HG02973 (cell line): ENCODE results near the gene DMD.
"Not testable (repeated sequence)": the region's sequence is repeated elsewhere in the genome, so short reads cannot be mapped to it uniquely, and the experiment has no call there.

Experiments used
- ATAC-seq: cut with Tn5 transposase; IDR thresholded peaks from one replicate; pipeline ENCODE4 v1.9.1; 2021; ENCODE audit warnings: moderate library complexity; ENCODE audit not compliant: unreplicated experiment

Gene DMD

DNA sequence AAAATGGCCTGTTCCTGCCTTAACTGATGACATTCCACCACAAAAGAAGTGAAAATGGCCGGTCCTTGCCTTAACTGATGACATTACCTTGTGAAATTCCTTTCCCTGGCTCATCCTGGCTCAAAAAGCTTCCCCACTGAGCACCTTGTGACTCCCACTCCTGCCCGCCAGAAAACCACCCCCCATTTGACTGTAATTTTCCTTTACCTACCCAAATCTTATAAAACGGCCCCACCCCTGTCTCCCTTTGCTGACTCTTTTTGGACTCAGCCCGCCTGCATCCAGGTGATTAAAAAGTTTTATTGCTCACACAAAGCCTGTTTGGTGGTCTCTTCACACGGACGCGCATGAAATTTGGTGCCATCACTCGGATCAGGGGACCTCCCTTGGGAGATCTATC is 1833.5 kb downstream of the DMD start:
- not testable (repeated sequence) for ATAC-seq

- ATAC-seq = no peak
These were observed 1834.8 kb downstream of the DMD start for GRCh38 chrX:31376408-31377022.

DNA sequence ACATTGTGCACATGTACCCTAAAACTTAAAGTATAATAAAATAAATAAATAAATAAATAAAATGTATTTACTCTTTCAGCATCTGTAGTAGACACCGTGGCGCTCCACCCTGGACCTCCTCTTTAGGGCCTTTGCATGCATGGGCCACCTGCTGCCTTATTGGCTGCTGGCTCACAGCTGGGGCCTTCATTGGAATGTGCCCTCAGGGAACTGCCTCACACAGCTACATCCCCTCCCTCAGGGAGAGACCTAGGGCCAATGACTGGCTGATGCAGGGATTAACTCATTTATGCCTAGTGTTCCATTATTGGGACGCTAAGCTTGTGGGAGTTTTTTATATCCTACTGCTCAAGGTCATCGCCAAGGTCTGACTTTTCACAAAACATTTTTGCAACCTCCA is 1836.6 kb downstream of the DMD start:
- no peak for ATAC-seq

GRCh38 chrX:31371956-31372355 is 1839.4 kb downstream of the DMD start:
- no peak for ATAC-seq

DNA sequence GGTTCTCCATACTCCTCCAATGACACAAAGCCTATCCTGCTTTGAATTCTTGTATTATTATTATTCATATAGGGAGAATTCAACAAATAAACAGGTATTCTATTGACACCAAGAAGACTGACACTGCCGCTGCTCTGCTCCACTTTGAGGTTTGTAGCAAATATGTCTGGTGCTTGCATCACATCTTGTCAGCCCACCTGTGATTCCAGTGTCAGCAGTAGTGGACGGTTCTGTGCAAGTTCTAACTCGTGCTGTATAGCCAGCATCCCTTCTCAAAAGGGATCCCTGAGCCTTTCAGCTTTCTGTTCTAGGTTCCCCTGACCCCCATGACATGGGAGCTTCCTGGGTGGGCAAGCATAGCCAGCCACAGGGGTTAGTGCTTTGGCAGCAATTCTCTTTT is 1843.5 kb downstream of the DMD start:
- no peak for ATAC-seq

GRCh38 chrX:31366041-31366440 is 1845.3 kb downstream of the DMD start:
- ATAC-seq = no peak

GRCh38 chrX:31356275-31357212 is 1854.8 kb downstream of the DMD start:
- no peak for ATAC-seq

GRCh38 chrX:31355206-31355955 is 1856.0 kb downstream of the DMD start:
- ATAC-seq = no peak

DNA sequence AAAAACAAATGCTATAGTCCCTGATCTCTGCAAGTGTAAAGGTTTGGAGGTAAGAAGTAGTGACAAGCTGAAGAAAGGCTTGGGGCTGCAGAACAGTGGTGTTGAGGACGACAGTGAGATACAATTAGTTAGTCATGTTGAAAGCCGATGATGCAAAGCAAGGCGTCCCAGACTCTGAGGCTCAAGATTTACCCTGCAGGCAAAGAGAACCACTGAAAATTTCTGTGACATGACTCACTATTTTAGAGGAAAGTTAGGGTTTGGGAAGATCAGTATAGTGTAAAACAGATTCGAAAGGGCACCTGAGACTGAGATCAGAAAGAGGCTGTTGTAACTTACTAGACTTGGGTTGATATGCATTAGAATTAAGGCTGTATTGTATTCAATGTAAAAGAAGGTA is 1858.3 kb downstream of the DMD start:
- ATAC-seq = no peak

GRCh38 chrX:31350808-31351074 is 1860.6 kb downstream of the DMD start:
- ATAC-seq = no peak

GRCh38 chrX:31349515-31349914 is 1861.8 kb downstream of the DMD start:
- no peak for ATAC-seq

DNA sequence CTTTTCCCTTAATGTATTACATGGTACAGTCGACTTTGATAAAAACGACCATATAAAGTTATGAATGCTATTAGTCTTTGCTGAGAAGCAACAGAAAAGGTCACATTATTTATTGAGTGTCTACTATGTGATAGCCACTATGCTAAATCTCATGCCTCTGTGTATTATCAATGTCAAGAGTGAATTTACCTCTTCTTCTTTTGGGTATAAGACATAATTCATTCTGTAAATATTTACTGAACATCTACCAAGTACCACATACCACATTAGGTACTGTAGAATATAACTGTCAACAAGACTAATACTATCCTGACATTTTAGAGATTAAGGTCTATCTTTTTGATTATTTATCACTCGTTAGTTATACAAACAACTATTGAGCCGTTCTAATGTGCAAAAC is 1870.8 kb downstream of the DMD start:
- no peak for ATAC-seq

DNA sequence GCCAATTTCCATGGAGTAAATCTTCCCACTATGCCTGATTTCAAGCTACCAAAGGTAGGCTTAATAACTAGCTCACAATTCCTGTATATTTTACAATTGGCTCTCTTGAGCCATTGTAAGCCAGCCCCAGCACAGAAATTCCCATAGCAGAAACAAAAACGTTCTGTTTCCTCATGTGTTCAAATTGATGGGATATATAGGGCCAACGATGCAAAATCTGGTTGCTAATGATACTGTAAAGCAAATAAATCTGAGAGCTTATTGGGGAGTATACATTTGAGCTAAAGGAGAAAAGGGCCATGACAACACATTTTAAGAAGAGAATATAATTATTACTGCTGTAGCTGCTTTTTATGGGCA is 1872.4 kb downstream of the DMD start:
- no peak for ATAC-seq

DNA sequence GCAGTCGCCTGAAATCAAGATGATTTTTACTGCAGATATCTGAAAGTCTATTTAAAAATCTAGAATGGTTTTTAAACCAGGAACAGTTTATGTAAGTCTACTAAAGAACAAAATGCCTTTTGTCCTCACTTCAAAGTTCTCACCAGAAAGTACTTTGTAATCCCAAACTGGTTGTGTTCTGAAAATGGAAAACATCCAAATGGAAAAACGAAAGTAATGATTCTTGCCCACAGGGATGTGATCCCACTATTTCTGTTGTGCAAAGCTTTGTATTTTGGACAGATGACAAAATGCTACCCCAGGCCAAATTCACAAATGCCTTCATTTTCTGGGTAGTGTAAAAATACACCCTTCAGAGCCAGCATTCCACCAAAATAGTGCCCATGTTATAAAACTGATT is 1874.0 kb downstream of the DMD start:
- no peak for ATAC-seq

DNA sequence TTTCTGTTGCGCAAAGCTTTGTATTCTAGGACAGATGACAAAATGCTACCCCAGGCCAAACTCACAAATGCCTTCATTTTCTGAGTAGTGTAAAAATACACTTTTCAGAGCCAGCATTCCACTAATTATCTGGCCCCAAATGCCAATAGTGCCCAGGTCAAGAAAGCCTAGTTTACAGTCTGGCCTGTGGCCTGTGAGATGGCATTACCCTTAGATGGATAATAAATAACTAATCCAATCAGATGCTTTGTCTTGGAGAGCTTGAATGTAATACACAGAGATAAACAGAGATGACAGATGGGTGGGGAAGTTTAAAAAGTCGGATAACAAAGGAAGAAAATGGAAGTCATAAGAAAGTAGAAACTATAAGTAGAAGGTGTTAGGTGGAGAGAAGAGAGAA is 1874.9 kb downstream of the DMD start:
- no peak for ATAC-seq

DNA sequence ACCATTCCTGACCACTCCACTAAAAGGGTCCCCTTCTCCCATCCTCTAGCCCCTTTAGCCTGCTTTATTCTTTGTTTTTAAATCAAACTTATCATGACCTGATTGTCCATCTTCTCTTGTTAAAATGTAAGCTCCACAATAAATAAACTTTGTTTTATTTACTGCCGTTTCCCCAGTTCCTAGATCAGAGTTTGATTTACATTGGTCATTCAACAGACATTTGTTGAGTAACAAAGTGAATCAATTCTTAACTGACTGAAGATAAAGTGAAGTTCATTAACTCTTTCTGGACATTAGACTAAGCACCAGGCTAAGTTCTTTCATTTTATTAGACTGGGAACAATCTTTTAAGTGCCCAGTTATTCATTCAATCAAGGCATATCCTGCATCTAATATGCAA is 1876.4 kb downstream of the DMD start:
- ATAC-seq = no peak

GRCh38 chrX:31333165-31333831 is 1878.1 kb downstream of the DMD start:
- ATAC-seq = no peak

GRCh38 chrX:31331928-31332327 is 1879.4 kb downstream of the DMD start:
- ATAC-seq = no peak

- ATAC-seq = no peak
These were observed 1880.3 kb downstream of the DMD start for GRCh38 chrX:31331015-31331414.

GRCh38 chrX:31329298-31329697 is 1882.1 kb downstream of the DMD start:
- no peak for ATAC-seq

GRCh38 chrX:31323658-31324057 is 1887.7 kb downstream of the DMD start:
- peak; percentile 91 for ATAC-seq

- ATAC-seq = no peak
These were observed 1890.6 kb downstream of the DMD start for GRCh38 chrX:31320740-31321139.
